ENCODE results near the gene ANGPTL8.

ANGPTL8 gene

DNA sequence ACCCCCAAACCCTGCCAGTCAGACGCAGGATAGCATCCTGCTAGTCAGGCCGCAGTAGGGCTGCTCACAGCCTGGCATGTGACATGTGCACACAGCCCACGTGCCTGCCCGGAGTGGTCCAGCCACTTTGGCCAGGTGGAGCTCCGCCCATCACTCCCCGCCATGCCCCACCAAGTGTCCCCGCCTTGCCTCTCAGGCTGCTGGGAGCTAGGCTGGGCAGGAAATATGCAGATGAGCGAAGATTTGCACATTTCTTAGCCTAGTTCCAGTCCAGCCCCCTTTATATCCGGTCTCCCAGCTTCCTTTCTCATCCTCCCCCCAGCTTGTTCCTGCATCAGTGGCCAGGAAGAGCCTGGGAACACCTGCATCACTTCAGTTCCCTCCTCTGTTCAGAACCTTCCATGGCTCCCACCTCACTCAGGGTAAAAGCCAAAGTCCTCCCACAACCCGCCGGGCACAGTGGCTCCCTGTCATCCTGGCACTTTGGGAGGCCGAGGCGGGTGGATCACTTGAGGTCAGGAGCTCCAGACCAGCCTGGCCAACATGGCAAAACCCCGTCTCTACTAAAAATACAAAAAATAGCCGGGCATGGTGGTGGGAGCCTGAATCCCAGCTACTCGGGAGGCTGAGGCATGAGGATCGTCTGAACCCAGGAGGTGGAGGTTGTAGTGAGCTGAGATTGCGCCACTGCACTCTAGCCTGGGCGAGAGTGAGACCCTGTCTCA is 25.2 kb downstream of the ANGPTL8 start:
- DNase-seq, result no peak

DNA sequence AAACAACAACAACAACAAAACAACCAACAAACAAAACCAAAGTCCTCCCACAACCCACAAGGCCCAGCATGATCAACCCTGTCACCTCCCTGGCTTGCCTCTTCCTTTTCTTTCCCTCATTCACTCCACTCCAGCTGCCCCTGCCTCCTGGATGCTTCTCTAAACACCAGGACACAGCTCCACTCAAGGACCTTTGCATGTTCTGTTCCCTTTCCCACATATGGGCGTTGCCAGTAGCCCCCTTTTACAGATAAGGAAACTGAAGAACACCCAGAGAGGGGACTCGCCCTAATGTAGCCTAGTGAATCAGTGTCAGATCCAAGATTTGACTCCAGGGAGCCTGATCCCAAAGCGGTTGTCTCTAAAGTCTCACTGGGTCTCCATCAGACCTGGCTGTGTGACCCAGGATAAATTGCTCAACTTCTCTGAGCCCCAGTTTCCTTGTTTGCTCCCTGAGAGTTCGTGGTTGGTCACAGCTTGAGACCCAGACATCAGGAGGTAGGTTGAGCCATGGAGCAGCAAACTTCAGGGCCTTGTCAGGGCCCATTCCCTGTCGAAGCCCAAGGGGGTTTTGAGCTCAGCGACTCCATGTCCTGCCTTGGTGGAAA is 25.9 kb downstream of the ANGPTL8 start:
- DNase-seq, result no peak

DNA sequence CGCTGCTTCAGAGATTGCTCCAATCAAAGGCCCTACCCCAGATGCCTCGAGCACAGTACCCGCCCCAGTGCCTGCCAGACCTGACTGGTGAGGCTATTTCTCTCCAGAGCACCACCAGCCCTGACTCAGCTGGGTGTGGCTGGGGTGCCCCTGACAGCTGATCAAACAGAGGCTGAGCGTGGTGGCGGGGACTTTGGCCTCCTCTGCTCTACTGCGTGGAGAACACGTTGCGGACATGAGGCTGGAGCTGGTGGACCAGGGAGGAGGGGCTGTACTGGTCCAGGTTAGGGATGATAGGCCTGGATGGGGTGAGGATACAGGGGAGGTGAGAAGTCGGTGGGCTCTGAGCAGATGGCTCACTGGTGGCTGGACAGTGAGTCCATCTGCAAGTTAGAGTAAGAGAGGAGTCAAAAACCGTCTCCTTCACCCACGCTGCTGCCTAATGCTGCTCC is 26.4 kb downstream of the ANGPTL8 start:
- no peak for DNase-seq

DNA sequence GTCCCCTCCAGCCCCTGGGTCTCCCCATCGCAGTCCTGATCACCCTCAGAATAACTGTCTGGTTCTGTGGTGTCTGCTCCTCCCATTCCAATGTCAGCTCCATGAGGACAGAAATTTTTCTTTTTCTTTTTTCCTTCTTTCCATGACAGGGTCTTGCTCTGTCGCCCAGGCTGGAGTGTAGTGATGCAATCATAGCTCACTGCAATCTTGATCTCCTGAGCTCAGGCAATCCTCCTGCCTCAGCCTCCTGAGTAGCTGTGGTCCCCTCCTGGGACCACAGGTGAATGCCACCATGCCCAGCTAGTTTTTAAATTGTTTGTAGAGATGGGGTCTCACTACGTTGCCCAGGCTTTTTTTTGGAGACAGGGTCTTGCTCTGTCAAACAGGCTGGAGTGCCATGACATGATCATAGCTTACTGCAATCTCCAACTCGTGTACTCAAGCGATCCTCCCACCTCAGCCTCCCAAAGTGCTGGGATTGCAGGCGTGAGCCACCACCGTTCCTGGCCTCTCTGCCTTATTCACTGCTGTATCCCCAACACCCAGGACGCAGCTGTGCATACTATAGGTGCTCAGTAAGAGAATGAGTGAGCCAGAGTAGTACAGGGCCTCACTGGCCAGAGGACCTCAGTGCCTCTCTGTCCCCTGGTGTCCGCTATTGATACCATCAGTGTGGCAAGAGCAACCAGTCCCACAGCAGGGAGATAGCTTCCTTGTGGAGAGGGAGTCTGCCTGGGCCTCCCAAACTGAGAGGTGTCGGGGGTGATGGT is 28.1 kb downstream of the ANGPTL8 start:
- DNase-seq, result no peak

DNA sequence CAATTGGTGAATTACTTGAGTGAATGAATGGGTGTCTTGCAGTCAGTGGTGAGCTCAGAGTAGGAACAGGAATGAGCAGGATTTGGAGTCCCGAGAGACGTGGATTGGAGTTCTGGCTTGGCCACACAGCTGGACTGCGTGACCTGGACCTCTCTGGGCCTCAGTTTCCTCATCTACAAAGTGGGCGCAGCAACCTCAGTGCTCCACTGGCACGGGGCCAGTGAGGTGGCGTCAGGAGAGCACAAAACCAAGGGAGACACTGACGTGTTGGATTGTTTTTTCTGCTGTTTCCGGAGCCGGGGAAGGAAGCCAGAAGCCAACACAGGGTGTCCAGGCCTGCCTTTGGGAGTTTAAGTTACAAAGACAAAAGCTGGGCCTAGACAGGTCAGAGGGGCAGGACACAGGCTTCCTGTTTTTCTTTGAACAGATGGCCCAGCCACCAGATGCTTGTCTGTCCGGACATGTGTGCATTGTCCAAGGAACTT is 29.4 kb downstream of the ANGPTL8 start:
- no peak for DNase-seq

DNA sequence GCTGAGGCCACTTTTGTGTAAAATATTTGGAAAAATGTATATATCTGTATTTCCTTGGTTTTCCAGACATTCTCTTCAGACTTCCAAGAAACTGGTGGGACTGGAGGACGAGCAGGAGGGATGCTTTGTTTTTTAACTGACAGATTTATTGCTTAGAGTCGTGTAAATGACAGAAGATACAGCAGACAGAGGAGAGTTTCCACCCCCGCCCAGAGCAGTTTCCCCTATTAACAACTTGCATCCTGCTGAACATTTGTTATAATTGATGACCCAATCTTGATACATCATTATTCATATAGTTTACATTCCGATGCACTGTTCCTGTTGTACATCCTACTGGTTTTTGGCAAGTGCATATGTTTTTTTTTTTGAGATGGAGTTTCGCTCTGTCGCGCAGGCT is 30.0 kb downstream of the ANGPTL8 start:
- no peak for DNase-seq

DNA sequence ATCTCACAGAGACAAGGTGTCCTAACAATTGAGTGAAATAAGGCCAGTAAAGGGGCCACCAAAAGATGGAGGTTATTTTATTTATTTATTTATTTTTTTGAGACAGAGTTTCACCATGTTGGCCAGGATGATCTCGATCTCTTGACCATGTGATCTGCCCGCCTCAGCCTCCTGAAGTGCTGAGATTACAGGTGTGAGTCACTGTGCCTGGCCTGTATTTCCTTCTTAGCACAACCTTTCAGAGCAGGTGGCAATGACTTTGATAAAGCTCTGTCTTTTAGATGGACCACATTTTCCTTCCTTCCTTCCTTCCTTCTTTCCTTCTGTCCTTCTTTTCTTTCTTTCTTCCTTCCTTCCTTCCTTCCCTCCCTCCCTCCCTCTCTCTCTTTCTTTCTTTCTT is 33.9 kb downstream of the ANGPTL8 start:
- no peak for DNase-seq

DNA sequence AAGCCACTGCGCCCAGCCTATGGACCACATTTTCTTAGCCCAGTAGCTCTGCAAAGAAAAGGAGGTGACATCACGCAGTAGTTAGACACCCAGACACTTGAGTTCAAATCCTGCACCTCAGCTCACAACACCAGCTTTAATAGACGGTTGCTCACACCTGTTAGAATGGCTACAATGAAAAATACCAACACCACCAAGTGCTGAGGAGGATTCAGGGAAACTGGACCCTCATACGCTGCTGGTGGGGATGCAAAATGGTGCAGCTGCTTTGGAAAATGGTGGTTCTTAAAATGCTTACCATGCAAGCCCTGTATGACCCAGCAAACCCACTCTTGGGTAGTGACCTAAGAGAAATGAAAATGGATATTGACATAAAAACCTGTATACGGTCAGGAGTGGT is 34.6 kb downstream of the ANGPTL8 start:
- DNase-seq, result no peak

DNA sequence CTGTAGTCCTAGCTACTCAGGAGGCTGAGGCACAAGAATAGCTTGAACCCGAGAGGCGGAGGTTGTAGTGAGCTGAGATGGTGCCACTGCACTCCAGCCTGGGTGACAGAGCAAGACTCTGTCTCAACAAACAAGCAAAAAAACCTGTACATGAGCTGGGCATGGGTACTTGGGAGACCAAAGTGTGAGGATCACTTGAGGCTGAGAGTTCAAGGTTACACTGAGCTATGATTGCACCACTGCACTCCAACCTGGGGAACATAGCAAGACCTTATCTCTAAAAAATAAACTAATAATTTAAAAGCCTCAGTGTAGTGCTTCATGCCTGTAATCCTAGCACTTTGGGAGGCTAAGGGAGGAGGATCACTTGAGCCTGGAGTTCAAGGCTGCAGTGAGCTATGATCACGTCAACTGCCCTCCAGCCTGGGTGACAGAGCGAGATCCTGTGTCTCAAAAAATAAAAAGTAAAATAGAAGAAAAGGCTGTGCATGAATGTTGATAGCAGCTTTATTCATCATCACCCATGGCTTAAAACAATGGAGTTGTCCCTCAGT is 35.2 kb downstream of the ANGPTL8 start:
- DNase-seq, result no peak

DNA sequence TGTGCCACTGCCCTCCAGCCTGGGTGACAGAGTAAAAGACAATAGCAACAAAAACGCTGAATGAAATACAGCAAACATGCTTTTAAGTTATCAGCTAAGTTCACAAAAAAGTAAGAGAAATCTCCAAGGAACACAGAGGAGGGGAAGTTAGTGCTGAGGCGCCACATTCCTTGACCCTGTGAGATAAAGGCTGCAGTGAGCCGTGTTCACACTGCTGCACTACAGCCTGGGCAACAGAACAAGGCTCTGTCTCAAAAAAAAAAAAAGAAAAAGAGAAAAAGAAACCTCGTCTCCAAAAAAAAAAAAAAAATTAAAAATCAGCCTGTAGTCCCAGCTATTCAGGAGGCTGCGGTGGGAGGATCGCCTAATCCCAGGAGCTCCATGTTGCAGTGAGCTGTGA is 39.3 kb downstream of the ANGPTL8 start:
- no peak for DNase-seq

DNA sequence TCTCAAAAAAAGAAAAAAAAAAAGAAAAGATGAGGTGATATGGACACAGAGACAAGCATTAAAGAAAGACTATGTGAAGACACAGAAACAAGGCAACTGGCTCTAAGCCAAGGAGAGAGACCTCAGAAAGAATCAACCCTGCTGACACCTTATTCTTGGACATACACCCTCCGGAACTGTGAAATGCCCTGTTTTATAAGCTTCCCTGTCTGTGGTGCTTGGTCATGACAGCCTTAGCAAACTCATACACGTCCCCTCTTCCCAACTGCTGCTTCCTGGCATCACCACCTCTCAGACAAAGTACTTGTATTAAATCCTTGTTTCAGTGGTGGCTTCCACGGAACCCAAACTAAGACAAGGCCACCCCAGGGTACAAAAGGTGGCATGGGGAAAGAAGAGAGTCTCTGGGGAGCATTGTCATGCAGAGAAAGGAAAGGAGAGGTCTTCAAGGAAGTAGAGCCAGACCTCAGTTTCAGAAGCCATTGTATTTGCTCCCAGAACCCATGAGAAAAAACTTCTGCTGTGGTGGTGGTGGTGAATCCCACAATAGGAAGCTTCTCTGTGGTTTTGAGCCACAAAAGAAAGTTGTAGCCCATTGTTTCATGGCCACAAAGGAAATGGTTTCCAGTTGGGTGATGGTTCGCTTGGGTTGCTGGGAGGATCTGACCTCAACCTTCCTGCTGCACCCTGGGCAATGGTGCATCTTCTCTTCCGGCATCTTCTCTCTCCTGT is 40.3 kb downstream of the ANGPTL8 start:
- DNase-seq, result no peak

DNA sequence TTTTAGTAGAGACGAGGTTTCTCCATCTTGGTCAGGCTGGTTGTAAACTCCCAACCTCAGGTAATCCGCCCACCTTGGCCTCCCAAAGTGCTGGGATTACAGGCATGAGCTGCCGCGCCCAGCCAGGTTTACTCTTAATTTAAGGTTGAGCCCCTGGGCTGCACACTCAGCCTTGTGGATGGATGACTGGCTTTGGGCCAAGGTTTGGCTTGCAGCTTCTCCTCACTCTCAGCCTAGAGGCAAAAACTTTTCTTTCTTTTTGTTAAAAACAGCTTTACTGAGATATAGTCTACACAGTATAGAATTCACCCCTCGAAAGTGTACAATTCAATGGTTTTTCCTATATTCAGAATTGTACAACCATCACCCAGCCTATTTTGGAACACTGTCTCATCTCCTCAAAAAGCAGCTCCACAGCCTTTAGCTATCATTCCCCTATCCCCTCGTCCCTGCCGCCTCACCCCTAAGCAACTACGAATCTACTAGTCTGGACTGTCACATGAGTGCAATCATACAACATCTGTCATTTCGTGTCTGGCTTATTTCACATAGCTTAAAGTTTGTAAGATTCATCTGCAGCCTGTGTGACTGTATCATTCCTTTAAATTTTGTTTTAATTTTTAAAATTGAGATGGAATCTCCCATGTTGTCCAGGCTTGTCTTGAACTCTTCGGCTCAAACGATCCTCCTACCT is 42.1 kb downstream of the ANGPTL8 start:
- no peak for DNase-seq

DNA sequence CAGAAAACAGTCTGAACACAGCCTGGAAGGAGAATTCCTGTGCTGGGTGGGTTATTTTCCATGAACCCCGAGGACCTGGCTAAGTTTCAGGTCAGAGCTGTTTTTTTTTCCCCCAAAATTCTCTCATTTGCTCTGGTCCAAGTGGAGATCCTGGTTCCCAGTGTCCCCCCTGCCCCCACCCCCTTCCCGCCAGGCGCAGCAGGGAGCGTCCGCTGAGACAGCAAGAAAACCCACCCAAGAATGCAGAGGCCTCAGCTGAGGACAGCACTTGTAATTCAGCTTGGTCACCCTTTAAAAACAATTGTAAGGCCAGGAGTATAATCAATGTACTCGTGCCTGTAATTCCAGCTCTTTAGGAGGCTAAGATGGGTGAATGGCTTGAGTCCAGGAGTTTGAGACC is 45.1 kb downstream of the ANGPTL8 start:
- DNase-seq, result no peak

DNA sequence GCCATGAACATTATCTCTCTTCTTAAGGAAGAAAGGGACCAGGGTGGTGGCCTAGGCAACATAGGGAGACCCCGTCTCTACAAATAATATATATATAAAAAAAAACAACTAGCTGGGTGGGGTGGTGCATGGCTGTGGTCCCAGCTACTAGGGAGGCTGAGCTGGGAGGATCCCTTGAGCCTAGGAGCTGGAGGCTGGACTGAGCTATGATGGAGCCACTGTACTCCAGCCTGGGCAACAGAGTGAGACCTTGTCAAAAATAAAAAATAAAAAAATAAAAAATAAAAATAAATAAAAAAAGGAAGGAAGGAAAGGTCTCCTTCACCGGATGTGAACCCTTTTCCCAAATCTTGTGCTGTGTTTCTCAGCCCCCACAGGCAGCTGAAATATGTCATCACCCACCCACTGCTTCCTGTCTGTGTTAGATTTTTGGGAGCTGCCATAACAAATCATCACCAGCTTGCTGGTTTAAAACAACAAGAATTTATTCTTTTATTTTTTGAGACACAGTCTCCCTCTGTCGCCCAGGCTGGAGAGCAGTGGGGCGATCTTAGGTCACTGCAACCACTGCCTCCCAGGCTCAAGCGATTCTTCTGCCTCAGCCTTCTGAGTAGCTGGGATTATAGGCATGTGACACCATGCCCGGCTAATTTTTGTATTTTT is 47.0 kb downstream of the ANGPTL8 start:
- DNase-seq, result no peak

DNA sequence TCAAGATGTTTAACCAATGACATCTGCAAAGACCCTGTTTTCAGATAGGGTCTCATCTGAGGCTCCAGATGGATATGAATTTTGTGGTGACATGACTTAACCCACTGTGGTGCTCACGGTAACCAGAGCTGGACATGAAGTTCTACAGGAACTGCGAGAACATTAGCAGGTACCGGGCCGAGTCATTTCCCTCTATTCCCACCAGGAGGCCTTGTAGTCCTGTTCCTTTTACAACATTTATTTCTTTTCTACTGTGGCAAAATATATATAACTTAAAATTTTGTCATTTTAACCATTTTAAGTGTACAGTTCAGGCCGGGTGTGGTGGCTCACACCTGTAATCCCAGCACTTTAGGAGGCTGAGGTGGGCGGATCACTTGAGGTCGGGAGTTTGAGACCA is 48.9 kb downstream of the ANGPTL8 start:
- no peak for DNase-seq

DNA sequence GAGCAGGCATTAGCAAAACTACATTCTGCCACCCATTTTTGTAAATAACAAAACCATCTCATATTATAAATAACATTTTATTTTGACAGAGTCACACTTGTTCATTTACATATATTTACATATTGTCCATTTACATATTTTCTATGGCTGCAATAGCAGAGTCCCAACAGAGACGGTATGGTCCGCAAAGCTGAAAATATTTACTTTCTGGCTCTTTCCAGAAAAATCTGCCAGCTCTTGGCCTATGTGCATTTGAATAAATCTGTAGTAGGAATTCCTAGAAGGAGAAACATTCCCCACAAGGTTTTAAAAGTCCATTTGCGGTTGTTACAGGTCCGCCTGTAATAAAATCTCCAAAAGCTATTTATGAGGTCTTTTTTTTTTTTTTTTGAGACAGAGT is 50.8 kb downstream of the ANGPTL8 start:
- no peak for DNase-seq

DNA sequence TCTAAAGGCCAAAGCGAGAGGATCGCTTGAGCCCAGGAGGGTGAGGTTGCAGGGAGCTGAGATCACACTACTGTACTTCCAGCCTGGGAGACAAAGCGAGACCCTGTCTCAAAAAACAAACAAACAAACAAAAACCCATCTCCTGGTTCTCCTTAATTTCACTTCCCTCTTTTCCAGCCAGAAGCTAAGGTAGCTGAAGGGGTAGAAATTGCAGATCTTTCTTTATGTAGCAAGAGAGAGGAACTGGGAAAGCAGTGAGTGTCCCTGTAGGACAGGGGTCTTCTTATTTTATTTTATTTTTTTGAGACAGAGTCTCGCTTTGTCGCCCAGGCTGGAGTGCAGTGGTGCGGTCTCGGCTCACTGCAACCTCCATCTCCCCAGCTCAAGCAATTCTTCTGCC is 52.0 kb downstream of the ANGPTL8 start:
- no peak for DNase-seq
